Activated T-helper 1 cell treated with Interleukin-2 at 50 U/mL for 16 hours (primary cell): ENCODE data around the gene GSE1.

Experiments used
- DNase-seq: peaks from one replicate; pipeline ENCODE4 v3.0.0-alpha.2; 2020; ENCODE audit warnings: low read depth

GSE1 gene

DNA sequence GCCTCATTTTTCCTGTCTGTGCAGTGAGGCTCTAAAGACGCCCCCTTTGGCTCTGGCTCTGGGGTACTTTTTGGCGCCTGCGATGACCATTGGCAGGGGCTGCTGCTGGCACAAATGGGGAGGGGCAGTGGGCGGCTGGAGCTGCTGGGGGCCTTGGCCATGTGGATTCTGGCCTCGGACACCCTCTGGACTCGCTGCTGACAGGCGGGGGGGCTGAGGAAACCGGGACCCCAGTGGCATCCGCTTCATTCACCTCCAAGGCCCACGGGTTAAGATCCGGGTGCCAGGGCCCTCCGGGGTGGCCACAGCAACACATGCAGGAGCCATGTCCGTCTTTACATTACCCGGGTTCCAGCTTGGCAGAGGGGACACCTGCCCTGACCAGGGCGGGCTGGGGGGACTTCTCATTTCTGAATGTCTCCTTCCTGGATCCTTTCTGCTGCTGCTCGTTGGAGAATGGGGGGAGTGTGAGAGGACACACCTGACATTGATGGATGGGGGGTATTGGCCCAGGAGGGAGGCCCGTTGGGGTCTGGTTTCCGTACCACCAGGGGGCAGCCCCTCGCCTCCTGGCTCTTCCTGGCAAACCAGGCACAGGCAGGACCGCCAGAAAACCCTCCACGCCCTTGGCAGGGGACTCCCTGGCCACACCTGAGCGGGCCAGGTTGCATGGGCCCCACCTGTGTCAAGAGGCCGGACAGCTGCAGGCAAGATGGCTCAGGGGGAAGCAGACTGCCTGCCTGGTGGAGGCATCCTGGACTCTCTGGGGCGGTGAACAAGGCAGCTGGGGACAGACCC lies 21.8 kb downstream of the GSE1 start:
- DNase-seq: no peak

DNA sequence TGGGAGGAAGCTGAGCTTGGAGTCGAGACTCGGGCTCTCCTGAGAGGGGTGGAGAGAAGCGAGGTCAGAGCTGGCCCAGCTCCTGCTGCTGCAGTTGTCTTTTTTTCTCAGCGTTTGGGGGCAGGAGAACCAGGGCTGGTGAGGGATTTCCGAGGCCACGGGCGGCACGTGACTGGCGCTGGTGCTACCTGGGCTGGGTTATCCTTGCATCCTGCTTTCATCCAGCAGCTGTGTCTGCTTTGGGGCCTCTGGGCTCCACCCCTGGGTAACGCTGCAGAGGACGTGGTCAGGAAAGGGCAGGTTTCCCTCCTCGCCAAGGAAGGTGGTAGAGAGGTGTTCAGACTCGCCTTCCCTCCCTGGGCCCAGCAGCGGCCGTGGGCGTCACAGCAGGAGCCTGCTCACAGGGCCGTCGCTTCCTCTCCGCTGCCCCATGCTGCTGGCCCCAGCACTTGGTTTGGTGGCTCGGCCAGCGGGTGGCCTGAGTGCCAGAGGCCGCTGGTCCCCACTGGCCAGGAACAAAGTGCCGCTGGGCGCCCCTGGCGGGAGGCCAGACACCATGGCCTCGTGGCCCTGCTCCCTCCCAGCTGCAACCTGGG lies 22.5 kb downstream of the GSE1 start:
- no peak for DNase-seq

DNA sequence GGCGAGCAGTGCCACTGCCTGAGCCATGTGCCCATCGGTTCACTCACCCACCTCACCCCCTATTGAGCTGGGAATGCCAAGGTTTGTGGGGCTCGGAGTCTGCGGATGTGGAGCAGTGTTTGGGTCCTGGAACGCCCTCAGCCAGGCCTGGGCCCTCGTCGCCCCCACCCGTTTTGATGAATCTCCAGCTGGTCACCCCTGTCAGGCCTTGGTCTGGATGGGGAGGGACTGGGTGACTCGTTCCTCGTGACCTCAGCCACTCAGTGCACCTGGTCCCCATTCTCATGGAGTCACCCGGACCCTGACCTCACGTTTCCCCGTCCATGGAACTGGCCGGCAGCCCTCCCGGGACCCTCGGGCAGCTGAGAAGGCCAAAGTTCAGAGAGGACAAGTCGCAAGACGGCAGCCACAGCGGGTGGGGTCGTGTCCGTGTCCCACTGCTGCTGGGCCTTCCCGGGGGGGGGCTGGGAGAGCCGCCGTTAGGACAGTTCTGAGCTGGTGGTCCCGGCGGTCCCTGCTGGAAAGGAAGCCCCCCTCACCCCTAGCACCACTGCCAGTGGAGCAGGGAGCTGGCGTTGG lies 23.2 kb downstream of the GSE1 start:
- no peak for DNase-seq

DNA sequence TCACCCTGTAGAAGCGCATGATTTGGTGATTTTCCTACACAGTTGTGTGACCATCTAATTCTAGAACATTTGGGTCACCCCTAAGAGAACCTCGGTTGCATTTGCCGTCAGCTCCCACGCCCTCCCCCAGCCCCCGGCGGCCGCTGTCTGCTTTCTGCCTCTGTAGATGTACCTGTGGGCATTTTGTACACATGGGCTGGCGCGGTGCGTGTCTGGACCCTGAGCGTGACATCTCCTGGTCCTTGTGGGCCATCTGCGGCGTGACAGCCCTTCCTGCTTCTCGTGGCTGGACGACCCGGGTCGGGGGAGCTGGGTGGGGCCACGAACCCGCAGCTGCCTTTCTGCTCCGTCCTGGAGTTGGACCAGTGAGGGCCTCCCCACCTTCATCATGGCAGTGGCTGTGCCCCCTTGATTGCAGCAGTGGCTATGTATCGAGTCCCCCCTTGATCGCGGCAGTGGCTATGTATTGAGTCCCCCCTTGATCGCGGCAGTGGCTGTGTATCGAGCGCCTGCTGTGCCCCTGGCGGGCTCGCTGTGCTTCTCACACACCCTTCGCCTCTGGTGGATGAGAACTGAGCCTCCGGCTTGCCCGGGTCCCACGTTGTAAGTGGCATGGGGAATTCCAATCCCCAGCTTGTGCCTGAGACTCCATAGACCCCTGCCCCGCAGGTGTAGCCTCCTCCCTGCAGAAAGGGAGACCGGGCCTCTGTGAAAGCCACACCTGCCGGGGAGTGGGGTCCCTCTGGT lies 24.1 kb downstream of the GSE1 start:
- DNase-seq: no peak

DNA sequence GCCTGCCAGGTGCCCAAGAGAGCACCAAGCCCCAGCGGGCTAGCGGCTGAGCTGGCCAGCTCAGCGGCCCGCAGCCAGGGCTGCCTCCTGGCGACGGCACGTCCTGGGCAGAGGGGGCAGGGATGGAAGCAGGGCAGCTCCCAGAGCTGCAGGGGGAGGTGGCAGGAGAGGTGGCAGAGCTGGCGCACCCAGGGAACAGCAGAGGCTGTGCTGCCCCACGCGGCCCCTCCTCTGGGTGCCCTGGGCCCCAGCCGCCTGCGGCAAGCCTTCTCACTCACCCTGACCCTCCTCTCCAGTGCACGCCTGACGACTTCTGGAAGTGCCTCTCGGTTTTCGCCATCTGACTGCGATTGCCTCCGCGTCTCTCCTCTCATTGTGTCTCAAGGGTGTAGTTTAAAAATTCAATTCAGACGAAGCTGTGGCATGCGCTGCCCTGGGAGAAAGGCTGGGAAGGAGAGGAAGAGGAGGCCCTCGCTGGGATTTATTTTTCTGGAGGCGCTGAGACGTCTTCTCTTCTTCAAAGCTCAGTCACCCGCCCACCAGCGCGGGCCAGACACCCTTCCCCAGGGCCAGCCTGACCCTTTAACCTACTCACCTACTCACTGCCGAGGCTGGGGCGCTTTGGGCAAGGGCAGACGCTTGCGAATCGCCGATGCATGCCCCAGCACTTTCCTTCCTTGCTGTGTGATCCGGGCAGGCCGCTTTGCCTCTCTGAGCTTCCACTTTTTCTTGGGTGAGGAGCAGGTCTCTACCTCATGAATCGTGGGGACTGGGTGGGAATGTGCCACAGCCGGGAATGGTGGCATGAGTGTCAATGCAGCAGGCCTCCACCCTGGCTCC lies 24.9 kb downstream of the GSE1 start:
- no peak for DNase-seq

DNA sequence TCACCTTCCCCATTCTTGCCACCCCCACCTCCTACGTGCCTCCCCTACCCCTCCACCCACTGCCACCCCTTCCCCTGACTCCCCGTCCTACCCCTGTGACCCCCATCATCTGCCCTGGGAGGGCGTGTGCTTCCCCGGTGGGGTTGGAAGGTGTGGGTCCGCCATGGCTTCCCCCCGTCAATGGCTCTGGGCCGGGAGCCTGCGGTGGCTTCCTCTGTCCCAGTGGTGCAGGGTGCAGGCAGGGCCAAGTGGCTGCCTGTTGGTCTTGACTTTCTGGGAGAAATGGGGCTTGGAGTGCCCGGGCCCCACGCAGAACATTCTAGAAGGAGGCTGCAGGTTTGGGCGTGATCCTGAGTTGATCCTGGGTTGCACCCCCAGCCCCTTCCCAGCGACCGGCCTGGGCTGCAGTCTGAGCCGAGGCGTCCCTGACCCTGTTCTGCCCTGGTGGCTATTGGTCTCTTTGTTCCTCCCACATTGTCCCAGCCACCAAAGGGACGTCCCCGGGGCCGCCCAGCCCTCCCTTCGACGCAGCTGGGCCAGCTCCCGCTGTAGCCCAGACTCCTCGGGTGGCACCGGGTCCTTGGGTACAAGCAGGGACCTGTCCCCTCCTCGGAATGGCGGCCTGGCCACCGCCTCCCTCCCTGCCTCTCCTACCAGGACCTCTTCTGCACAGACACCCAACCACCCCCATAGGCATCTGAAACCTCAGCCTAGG lies 25.7 kb downstream of the GSE1 start:
- no peak for DNase-seq

DNA sequence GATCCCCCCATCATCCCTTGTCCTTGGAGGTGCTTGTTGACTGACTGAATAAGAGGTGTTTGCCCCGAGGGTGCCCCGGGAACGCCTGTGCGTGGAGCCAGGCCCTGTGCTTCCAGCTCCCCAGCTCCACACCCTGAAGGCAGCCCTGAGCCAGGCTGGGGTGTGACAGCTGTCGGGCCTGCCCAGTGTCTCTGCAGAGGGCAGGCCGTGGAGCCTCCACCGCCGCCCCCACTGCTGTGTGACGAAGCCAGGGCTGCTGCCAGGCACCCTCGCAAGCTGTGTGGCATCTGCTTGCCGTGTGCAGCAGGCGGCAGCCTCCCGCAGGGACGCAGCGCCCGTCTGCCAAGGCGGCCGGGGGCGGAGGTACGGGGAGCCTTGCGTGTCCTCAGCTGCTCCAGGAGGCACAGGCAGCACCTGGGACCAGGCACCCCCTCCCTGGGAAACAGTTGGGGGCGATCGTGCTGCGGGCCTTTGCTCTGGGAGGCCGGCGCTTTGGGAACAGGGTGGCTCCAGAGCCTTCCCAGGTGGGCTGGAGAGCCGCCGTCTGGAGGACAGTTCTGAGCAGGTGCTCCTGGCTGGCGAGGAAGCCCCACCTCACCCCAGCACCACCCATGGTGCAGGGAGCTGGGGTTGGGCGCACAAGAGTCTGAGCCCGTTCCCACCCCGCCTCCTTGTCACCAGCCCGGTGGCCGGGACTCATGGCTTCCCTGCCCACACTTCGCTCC lies 26.6 kb downstream of the GSE1 start:
- DNase-seq: no peak

DNA sequence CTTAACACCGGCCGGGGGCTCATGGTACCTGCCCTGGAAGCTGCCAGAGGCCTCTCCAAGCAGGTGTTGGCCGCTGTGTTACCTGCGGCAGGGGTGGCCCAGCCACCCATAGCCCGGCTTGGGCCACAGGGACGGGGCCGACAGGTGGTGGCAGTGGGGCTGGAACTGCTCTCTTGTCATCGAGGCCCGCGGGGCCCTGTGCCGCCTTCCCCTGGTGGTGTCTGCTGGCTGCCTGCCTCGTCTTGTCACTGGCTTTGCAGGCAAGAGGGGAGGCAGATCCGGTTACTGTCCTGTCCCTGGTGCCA lies 27.1 kb downstream of the GSE1 start:
- no peak for DNase-seq

DNA sequence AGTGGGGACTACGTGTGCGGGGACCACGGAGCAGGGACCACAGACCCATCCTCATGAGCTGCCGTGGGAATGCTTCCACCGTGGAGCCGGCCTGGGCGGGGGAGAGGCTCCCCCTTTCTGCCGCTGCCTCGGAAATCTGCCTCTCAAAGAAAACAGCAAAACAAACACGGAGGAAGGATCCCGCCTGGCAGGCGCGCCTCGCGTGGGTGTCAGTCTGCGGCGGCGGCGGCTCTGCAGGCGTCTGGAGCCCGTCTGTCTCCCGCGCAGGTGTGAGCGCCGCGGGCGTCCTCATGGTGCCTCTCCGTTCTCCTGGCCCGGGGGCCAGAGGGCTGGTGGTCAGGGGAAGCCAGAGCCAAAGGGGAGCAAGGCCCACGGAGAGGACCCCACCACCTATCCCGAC lies 27.5 kb downstream of the GSE1 start:
- no peak for DNase-seq

DNA sequence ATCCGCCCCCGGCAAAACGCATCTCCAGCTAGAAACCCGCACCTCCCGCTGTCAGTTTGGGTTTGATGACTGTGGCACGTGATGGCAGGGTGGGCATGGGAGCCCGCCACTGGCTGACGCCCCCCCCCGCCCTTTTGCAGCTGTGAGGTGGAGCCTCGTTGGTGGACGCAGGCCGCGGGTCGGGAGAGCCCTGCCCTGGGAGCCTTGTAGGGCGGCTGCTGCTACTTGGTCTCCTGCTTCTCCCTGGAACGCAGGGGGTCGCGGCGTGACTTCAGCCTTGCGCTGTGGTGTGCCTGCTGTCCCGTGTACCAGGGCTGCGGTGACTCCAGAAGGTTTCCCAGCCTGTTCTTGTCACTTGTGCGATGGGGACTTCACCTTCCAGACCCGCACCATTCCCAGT lies 28.2 kb downstream of the GSE1 start:
- DNase-seq: no peak

DNA sequence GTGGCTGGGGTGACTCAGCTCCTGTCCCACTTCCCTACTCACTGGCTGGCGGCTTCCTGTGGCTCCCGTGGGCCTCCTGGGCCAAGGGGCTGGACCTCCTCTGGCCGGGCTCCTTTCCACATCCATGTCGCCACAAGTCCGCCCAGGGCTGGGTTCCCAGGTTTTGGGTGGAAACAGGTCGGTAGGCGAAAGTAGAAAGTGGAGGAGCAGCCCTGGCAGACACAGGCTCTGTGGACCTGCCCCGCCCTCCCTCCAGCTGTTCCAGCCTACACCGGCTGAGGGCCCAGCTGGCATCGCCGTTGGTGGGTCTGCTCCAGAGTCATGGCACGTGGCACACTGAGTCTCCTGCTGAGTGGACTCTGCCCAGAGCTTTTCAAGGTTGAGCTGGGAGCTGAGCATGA lies 28.7 kb downstream of the GSE1 start:
- no peak for DNase-seq

DNA sequence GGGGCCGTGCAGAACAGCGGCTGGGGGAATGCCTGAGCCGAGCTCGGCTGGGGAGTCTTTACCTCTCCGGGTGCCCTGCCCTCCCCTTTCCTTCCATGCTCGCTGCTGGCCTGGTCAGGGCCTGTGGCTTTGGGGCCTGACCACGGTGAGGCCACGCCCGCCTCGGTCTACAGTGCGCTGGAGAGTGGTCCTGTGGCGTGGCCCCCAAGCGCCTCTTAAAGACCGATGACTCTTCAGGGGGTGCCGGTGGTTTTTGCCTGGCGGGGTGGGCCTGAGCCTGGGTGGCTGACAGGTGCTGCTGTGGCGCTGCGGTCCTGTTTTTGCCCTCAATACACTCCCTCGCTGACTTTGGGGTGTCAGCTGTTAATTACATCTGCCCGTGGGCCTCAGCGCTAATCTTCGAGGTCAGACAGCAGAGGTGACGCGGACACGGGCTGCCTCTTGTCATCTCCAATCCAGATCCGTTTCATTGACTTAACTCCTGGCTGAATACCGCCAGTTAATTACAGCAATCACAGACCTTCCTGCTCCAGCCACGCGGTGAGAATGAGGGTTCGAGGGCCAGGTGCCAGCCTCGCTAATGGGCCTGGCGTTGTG lies 29.7 kb downstream of the GSE1 start:
- DNase-seq: no peak

DNA sequence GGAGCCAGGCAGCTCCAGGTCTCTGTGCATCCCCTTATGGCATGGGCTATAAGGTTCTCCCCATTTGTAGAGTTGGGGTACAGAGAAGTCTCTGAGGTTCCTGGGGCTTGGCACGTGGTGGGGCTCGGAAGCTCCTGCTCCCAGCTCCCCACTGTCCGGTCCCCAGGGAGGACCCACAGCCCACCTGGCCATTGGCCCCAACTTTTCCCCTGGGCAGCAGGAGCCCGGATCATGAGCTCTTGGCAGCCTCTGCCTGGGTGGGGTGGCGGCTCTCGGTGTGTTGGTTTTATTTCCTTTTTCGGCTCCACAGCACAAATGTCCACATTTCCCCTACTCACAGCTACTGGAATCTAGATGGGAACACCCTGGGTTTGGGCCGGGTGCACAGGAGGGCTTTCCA lies 30.5 kb downstream of the GSE1 start:
- no peak for DNase-seq

DNA sequence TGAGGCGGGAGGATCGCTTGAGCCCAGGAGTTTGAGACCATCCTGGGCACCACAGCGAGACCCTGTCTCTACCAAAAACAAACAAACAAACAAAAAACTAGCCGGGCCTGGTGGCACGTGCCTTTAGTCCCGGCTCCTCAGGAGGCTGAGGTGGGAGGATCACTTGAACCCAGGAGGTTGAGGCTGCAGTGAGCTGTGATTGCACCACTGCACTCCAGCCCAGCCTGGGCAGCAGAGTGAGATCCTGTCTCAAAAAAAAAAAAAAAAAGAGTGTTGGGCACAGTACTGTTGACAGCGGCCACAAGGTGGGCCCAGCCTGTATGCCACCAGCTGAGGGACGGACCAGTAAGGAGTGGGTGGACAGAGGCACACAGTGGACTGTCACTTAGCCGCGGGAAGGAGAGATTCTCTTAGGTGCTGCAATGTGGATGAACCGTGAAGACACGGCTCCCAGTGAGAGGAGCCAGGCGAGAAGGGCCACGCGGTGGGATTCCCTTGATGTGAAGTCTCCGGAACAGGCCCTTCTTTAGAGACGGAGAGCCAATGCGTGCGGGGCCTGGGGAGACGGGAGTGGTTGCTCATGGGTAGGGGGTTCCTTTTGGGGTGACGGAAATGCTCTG lies 31.1 kb downstream of the GSE1 start:
- DNase-seq: no peak

DNA sequence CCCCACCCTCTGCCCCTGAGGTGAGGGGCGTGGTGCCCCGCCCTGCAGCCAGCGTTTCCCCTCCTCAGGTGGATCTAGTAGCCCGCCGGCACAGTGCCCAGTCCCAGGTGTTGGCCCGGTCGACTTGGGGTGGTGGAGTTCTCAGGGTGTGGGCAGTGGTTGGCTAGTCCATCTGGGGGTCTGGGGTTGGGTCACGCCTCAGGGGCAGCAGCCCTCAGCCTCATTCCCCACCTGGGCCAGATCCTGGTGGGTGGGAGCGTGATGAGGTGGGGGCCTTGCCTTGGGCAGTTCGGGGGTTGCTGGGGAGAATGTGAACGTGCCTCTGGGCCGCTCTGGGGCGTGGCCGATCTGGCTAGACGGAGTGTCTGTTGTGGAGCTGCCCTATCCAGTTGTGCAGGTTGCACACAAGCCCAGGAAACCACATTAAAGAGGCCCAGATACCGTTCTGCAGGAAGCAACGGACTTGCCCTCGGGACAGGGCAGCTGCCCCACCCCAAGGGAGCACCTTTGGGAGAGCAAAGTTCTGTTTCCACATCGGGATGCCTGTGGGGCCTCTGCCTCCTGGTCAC lies 32.0 kb downstream of the GSE1 start:
- DNase-seq: no peak

DNA sequence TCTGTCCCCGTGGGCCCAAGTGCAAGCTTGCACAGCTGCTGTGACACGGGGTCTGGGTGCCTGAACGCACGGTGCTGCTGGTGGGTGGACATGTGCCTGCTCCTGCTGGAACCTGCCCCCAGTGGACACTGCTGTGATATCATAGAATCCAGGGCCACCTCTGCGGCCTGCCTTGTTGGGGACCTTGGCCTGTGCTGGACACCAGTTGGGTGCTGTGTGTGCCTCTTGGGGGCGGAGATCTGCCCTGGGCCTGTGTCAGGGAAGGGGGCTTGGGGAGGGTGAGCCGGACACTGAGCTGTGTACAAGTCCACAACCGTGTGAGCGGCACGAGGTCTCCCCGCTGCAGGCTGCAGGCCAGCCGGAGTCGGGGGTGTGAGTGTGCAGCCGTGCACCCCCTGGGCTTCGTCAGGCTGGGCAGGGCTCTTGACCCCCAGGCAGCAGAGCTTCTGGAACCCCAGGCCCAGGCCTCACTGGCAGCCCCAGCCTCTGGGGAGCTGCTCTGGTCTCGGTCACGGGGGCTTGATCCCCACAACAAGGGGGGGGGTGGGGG lies 33.3 kb downstream of the GSE1 start:
- no peak for DNase-seq

DNA sequence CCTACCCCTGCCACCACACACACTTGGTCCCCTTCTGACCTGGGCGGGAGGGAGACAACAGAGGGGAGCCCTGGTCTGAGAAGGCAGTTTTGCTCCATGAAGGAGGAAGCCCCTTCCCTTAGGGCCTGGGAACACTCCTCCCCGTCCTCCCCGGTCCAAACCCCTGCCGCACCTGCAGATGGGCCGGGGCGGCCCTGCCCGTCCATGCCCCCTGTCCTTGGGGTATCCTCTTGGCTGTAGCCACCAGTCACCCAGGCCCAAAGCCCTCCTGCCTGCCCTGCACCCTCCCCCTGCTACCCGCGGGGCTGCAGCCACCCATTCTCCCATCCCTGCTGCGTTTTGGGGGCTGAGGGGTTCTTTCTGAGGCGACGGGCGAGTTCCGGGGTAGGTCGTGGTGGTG lies 33.9 kb downstream of the GSE1 start:
- DNase-seq: no peak

DNA sequence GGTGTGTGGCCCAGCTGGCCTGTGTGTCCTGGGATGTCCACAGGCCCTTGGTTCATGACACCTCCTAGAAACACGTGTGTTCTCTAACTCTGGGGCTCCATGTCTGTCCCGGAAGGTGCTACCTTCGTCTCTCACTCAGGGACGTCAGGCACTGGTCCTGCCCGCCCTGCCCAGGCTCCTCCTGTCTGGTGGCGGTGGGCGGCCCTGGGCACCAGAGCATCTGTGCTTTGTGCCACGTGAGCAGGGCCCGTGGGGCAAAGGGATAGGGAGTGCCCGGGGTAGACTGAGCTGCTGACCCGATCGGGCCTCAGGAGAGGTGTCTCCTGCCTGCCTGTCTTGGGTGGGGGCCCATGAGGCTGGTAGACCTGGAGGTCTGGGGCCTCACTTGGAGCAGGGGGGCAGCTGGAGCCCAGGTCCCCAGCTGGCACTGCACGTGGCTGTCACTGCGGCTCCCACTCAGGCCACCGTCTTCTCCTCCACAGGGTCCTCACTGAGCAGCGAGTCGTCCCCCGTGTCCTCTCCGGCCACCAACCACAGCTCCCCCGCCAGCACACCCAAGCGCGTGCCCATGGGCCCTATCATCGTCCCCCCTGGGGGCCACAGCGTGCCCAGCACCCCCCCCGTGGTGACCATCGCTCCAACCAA lies 35.1 kb downstream of the GSE1 start:
- DNase-seq: no peak

DNA sequence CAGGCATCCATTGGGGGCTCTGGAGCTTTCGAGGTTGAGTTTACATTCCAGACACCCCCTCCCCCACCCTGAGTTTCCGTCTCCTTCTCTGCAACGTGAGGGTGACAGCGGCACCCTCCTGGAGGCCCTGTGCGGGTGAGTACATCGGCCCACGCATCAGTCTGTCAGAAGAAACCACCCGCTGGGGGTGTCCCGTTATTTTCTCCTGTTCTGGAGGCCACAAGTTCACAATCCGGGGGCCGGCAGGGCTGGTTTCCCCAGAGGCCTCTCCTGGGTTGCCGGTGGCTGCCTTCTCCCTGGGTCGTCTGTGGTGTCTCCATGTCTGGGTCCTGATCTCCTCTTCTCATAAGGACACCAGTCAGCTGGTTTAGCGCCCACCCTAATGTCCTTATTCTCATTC lies 35.7 kb downstream of the GSE1 start:
- DNase-seq: no peak
